Astrocyte of the cerebellum (primary cell): ENCODE results near the gene MED13L.

ENCODE experiments used
- DNase-seq: peaks from one replicate; pipeline ENCODE4 v3.0.0-alpha.2; 2011; ENCODE audit warnings: low read depth
- H3K4me3 ChIP-seq: 2 replicates; pipeline ENCODE4 v1.5.1; 2011; ENCODE audit warnings: mild to moderate bottlenecking, low read depth, low read length, moderate library complexity
- in situ Hi-C: cut with HindIII; loops from 2 replicates; pipeline ENCODE4 v1.10.0; 2017; ENCODE audit warnings: low sequenced_read_pairs
- TF ChIP-seq, protein P1 (sequence below): IDR thresholded peaks from 2 replicates; pipeline ENCODE4 v1.5.1; 2012; ENCODE audit warnings: low read length, low read depth, moderate library complexity, mild to moderate bottlenecking; ENCODE audit errors: missing control alignments

Gene MED13L

DNA sequence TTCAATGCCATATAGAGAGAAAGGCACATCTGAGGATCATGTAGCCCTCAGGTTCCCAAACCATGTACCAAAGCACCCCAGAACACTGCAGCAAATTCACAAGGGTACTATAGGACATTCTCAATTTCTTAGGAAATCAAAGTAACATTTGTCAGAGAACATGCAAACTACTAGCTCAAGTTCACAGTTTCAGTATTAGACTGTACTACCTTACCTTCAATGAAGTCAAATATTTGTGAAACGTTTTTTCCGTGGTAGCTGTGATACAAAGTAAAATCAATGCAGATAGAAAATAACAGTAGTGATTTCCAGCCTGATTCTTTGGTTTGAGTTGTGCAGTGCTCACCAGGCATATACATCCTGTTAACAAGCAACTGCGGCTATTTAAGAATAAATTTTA, 197.1 kb downstream of the MED13L start:
- in situ Hi-C loops: no loop called here
- TF ChIP-seq, protein P1, sequence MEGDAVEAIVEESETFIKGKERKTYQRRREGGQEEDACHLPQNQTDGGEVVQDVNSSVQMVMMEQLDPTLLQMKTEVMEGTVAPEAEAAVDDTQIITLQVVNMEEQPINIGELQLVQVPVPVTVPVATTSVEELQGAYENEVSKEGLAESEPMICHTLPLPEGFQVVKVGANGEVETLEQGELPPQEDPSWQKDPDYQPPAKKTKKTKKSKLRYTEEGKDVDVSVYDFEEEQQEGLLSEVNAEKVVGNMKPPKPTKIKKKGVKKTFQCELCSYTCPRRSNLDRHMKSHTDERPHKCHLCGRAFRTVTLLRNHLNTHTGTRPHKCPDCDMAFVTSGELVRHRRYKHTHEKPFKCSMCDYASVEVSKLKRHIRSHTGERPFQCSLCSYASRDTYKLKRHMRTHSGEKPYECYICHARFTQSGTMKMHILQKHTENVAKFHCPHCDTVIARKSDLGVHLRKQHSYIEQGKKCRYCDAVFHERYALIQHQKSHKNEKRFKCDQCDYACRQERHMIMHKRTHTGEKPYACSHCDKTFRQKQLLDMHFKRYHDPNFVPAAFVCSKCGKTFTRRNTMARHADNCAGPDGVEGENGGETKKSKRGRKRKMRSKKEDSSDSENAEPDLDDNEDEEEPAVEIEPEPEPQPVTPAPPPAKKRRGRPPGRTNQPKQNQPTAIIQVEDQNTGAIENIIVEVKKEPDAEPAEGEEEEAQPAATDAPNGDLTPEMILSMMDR: no peak
- no peak for DNase-seq
- no peak overlapping the region for H3K4me3 ChIP-seq

DNA sequence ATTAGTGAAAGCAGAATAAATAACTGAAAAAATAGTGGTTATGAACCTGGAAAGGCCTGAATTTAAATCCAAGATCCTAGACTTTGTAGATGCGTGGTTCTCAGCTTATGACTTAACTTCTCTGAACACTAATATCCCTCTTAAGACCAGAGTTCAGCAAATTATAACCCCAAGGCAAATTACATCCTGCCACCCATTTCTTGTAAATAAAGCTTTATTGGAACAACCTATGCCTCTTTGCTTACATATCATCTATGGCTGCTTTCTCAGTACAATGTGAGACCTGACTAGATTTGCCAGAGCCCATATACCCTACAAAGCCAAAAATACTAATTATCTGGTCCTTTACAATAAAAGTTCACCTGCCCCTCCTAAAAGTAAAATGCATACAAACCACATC, 199.1 kb downstream of the MED13L start:
- in situ Hi-C loops: no loop called here
- DNase-seq: no peak
- TF ChIP-seq, protein P1: no peak
- no peak overlapping the region for H3K4me3 ChIP-seq

DNA sequence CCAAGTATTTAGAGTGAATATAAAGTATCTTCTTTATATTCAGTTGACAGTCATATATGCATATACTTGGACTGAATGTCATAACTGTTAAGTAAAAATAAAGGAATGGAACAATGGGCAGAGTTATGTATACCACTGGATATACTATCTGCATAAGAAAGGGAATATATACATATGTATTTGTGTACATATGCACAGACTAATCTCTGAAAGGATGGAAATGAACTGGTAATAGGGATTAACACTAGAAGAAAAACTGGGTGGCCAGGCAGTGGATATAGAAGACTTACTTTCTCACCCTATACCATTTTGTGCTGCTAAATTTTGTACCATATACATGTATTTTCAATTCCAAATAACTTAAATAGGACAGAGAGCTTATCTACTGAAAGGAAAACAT, 200.1 kb downstream of the MED13L start:
- TF ChIP-seq, protein P1: no peak
- in situ Hi-C loops: no loop called here

DNA sequence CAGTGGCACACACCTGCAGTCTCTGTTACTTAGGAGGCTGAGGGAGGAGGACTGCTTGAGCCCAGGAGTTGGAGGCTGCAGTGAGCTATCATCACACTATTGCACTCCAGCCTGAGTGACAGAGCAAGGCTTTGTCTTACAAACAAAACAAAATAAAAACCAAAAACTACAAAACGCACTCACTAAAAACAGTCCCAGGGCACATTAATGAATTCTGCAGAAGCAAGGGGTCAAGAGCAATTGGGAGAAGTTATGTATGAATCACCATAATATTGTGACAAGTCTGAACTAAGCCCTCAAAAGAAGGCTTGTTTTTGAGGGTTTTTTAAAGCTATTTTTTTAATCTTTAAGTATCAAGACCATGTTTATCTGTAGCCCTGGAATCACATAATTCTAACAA, 201.1 kb downstream of the MED13L start:
- in situ Hi-C loops: no loop called here
- no peak for DNase-seq
- TF ChIP-seq, protein P1: no peak
- no peak overlapping the region for H3K4me3 ChIP-seq

More for the DNA sequence above, 200.1 kb downstream of the MED13L start:
- no peak for DNase-seq
- H3K4me3 ChIP-seq: no peak overlapping the region

DNA sequence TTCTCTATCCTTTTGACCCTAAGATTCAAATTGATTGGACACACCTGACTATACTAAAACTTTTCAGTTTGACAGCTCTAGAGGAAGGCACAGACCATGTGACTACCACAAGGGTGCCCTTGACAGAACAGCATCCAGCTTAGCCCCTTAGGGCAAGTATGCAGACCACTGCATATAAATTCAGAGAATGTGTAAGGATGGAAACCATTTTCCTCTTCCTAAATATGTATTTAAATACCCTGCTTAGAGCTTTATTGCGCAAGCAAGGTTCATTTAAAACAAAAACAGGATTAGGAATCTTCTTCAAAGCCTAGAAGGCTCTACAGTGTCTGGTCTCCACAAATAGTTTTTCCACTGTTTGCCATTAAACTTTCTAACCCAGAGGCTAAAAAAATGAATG, 202.8 kb downstream of the MED13L start:
- in situ Hi-C loops: no loop called here
- TF ChIP-seq, protein P1: no peak
- no peak overlapping the region for H3K4me3 ChIP-seq
- DNase-seq: no peak

DNA sequence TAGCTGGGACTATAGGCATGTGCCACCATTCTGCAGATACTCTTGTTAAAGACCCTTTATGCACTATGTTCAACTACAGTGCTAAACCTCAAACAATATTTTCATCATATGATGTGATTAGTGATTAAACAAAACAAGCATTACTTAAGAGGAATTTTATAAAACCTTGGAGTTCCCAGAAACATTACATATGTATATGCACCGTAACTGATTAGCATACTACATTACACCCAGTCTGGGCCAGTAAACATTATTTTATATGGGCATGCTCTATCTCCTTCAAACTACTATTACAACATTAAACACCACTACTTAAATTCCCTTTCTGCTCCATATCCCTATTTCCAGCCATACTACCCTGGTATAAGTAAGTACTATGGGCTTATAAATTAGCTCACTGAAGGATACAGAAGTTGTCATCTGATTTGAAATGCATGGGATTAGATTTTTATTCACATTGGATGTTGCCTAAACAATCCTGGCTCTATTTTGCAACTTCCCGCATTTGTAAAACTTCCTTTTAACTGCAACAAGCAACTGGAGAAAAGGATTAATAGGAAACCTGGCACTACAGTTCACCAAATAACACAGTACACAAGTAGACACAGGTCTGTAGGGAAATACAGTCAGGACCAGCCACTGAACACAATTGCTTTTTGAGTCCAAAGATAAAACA, 205.8 kb downstream of the MED13L start:
- no peak for DNase-seq
- no peak overlapping the region for H3K4me3 ChIP-seq
- in situ Hi-C loops: no loop called here
- TF ChIP-seq, protein P1: no peak
